Measurements from ENCODE around the gene FRMD4A. TPM values are rescaled to one million over a fixed set of nuclear protein-coding genes. Genes with fewer than 3 reads are reported as not detected.

The FRMD4A gene
- polyA plus RNA-seq, 1 of the 3 experiments (the other 2 are of a cell fraction): 37.7 TPM

GRCh38 chr10:13892001-13892491, 438.7 kb downstream of the FRMD4A start:
- Histone ChIP-seq H3K36me3 (replicated peaks in 1 of 2; ENCODE audit: control insufficient read depth in 1 of 2, insufficient read depth in 2 of 2, low read length in 1 of 2) (no peaks in the 10 kb centered on the region), H4K20me1 (ENCODE audit: insufficient read depth) (no peaks in the 10 kb centered on the region), H3K4me3 (ENCODE audit: low read depth in 2 of 2, low read length in 1 of 2) (peak overlapping the region; percentile 17 to 56; a peak in 2 of 4 replicates), H3K9ac (peak overlapping the region; percentile 78), H3K27me3 (ENCODE audit: insufficient read depth) (no peaks in the 10 kb centered on the region), H3K4me2 (peak overlapping the region; percentile 76), H3K79me2 (ENCODE audit: insufficient read depth) (peaks cover 62% of the 10 kb centered on the region), H3K4me1 (ENCODE audit: control insufficient read depth in 1 of 2, insufficient read depth in 2 of 2, low read depth in 1 of 2, low read length in 1 of 2) (peaks cover 26% of the 10 kb centered on the region in 2 experiments; a peak in 3 of 4 replicates), H3K9me2 (no peaks in the 10 kb centered on the region), H3K9me3 (no peaks in the 10 kb centered on the region), H3K27ac (ENCODE audit: low read depth in 2 of 2, low read length in 1 of 2) (peak overlapping the region; percentile 79 to 85; a peak in 3 of 4 replicates), H2AFZ (ENCODE audit: low read depth) (peak overlapping the region; percentile 60; the same call in 1 of the 2 replicates), H3F3A (replicated peaks; ENCODE audit: insufficient read depth) (peaks cover 29% of the 10 kb centered on the region)
- TF ChIP-seq RFX5 (IDR thresholded peaks at IDR 0.05; ENCODE audit: low read length) (no peak), EP300 (IDR thresholded peaks at IDR 0.05; ENCODE audit: borderline replicate concordance in 1 of 2, low read depth in 1 of 2, low read length in 1 of 2) (no peak), MXI1 (IDR thresholded peaks at IDR 0.05; ENCODE audit: low read depth, low read length) (peak; percentile 19; the same call in 1 of the 2 replicates), PBX3 (IDR thresholded peaks at IDR 0.05) (no peak), GATA2 (CRISPR knock-in tag; IDR thresholded peaks at IDR 0.05) (no peak), USF1 (IDR thresholded peaks at IDR 0.05; ENCODE audit: borderline replicate concordance, low read depth) (no peak), SMC3 (IDR thresholded peaks at IDR 0.05; ENCODE audit: low read depth, low read length) (no peak), SIN3A (IDR thresholded peaks at IDR 0.05; ENCODE audit: borderline replicate concordance, low read depth, low read length) (no peak), JUND (IDR thresholded peaks at IDR 0.05) (no peak), EZH2phosphoT487 (IDR thresholded peaks at IDR 0.05; ENCODE audit: borderline replicate concordance, low read depth) (no peak), TAF1 (IDR thresholded peaks at IDR 0.05; ENCODE audit: borderline replicate concordance, low read depth, low read length) (peak; percentile 26; the same call in 1 of the 2 replicates), FOXM1 (IDR thresholded peaks at IDR 0.05; ENCODE audit: low read depth) (no peak), TEAD4 (IDR thresholded peaks at IDR 0.05; ENCODE audit: borderline replicate concordance, insufficient read depth) (no peak), POLR2AphosphoS5 (IDR thresholded peaks at IDR 0.05; ENCODE audit: low read depth, low read length) (no peak), ELF1 (IDR thresholded peaks at IDR 0.05) (no peak), NRF1 (IDR thresholded peaks at IDR 0.05; ENCODE audit: low read depth, low read length) (no peak), GABPA (IDR thresholded peaks at IDR 0.05; ENCODE audit: low read depth) (no peak), YY1 (IDR thresholded peaks at IDR 0.05; ENCODE audit: low read depth) (no peak), REST (IDR thresholded peaks at IDR 0.05; ENCODE audit: low read depth, low read length) (no peak), MEF2A (IDR thresholded peaks at IDR 0.05; ENCODE audit: borderline replicate concordance, low read depth) (no peak), USF2 (IDR thresholded peaks at IDR 0.05; ENCODE audit: borderline replicate concordance, low read depth, low read length) (no peak), IRF3 (IDR thresholded peaks at IDR 0.05; ENCODE audit: low read depth, low read length) (no peak), MAX (IDR thresholded peaks at IDR 0.05; ENCODE audit: low read depth) (0 out of 2 replicates have a peak, but pooled peaks have one; percentile 13), RXRA (IDR thresholded peaks at IDR 0.05; ENCODE audit: borderline replicate concordance, low read depth) (no peak)
- WGBS (ENCODE audit: low lambda C conversion rate): 48% methylated on average over 8 of the region's 30 CpGs
- POLR2A ChIA-PET: interaction anchor here (0.6 to 1.2 kb wide), 2 partner anchors 10 to 182 kb away, joined by 3 read pairs; no protein-coding TSS in a partner anchor
- CTCF ChIA-PET: interaction anchor here (0.7 to 1.1 kb wide), 5 partner anchors 12 to 200 kb away, joined by 3 to 4 read pairs (median 3); no protein-coding TSS in a partner anchor
- no peak for DNase-seq
